ENCODE results near the gene TCF7L2.
A peak's percentile ranks its signal among the peaks of the same experiment; 100 is the strongest.

The TCF7L2 gene

GRCh38 chr10:113024930-113025329, 74.9 kb downstream of the TCF7L2 start:
- no peak for DNase-seq

GRCh38 chr10:113025487-113025886, 75.4 kb downstream of the TCF7L2 start:
- DNase-seq = no peak

GRCh38 chr10:113026679-113027078, 76.6 kb downstream of the TCF7L2 start:
- peak; percentile 96 for DNase-seq

GRCh38 chr10:113027230-113027573, 77.2 kb downstream of the TCF7L2 start:
- no peak for DNase-seq

- DNase-seq = peak; percentile 65
These were observed 77.8 kb downstream of the TCF7L2 start for GRCh38 chr10:113027574-113028455.

GRCh38 chr10:113028456-113029440, 78.7 kb downstream of the TCF7L2 start:
- DNase-seq = no peak

GRCh38 chr10:113030453-113030852, 80.4 kb downstream of the TCF7L2 start:
- peak; percentile 65 for DNase-seq

GRCh38 chr10:113031147-113031546, 81.1 kb downstream of the TCF7L2 start:
- no peak for DNase-seq

GRCh38 chr10:113033991-113034390, 83.9 kb downstream of the TCF7L2 start:
- DNase-seq = no peak

GRCh38 chr10:113035732-113036312, 85.8 kb downstream of the TCF7L2 start:
- DNase-seq = no peak

GRCh38 chr10:113036619-113037018, 86.6 kb downstream of the TCF7L2 start:
- no peak for DNase-seq

GRCh38 chr10:113037218-113037617, 87.2 kb downstream of the TCF7L2 start:
- peak; percentile 50 for DNase-seq

GRCh38 chr10:113038183-113038582, 88.1 kb downstream of the TCF7L2 start:
- no peak for DNase-seq

GRCh38 chr10:113038985-113039384, 88.9 kb downstream of the TCF7L2 start:
- no peak for DNase-seq

- no peak for DNase-seq
These were observed 91.3 kb downstream of the TCF7L2 start for GRCh38 chr10:113041324-113041723.

- peak; percentile 28 for DNase-seq
These were observed 92.0 kb downstream of the TCF7L2 start for GRCh38 chr10:113041841-113042750.

GRCh38 chr10:113042868-113043267, 92.8 kb downstream of the TCF7L2 start:
- DNase-seq = no peak

- no peak for DNase-seq
These were observed 94.1 kb downstream of the TCF7L2 start for GRCh38 chr10:113044016-113044755.

GRCh38 chr10:113045147-113046055, 95.4 kb downstream of the TCF7L2 start:
- DNase-seq = peak; percentile 80

GRCh38 chr10:113047151-113047550, 97.1 kb downstream of the TCF7L2 start:
- DNase-seq = peak; percentile 59
